ENCODE data around the gene CTSA. TPM values are rescaled to one million over a fixed set of nuclear protein-coding genes. Genes with fewer than 3 reads are reported as not detected.

CTSA gene
- total RNA-seq, 1 experiment from 2014 or later, result 109 TPM

GRCh38 chr20:45892828-45893500 lies 1.8 kb downstream of the CTSA start:
- peaks cover 6 to 21% of the 10 kb centered on the region in 2 experiments; a peak in 3 of 4 replicates for H3K36me3 ChIP-seq (ENCODE audit: control insufficient read depth in 1 of 2, insufficient read depth in 2 of 2, low read length in 2 of 2)
- ATAC-seq (no peak), DNase-seq (ENCODE audit: low read depth, low spot score) (no peak)
- H3K27me3 ChIP-seq (ENCODE audit: insufficient read depth, low read length), result no peaks in the 10 kb centered on the region
- peaks cover 4% of the 10 kb centered on the region; the same call in 1 of the 2 replicates for H3K79me2 ChIP-seq (ENCODE audit: insufficient read depth, low read length)
- H3K4me2 ChIP-seq (ENCODE audit: low read length), result no peak overlapping the region
- POLR2A ChIA-PET, result interaction anchor here (0.9 to 1.1 kb wide), 2 partner anchors 12 to 41 kb away, joined by 3 to 4 read pairs; partner anchors contain the start of gene ZSWIM1
- H3K9me3 ChIP-seq (ENCODE audit: control insufficient read depth in 1 of 2, insufficient read depth in 1 of 2, low read depth in 1 of 2, low read length in 2 of 2), result no peaks in the 10 kb centered on the region
- H3K9ac ChIP-seq (ENCODE audit: low read length), result no peak overlapping the region
- H3K4me3 ChIP-seq (replicated peaks in 1 of 2; ENCODE audit: low read depth in 1 of 2, low read length in 2 of 2), result no peak overlapping the region
- no peaks in the 10 kb centered on the region for H3K9me2 ChIP-seq (ENCODE audit: insufficient read depth)
- RAD21 ChIA-PET (ENCODE audit: low non-redundant PET in 1 of 2, low total read pairs in 2 of 2, uncharacterized antibody in 2 of 2, unreplicated experiment in 2 of 2), result interaction anchor here (0.6 kb wide), 2 partner anchors 93 to 880 kb away, joined by 3 read pairs; no protein-coding TSS in a partner anchor
- TSS peak; percentile 36 for BruUV-seq (replicated peaks)
- no peak for TF ChIP-seq TCF7L2 (IDR thresholded peaks at IDR 0.05; ENCODE audit: borderline replicate concordance, extremely low read depth, insufficient read depth, insufficient read length)
- TF ChIP-seq POLR2A (IDR thresholded peaks at IDR 0.05; ENCODE audit: borderline replicate concordance, extremely low read depth, insufficient read depth, insufficient read length), result no peak
- TF ChIP-seq ZFX (IDR thresholded peaks at IDR 0.05), result no peak
- TF ChIP-seq ELF1 (IDR thresholded peaks at IDR 0.05; ENCODE audit: borderline replicate concordance, low read depth), result no peak
- no peak for TF ChIP-seq ZNF274 (IDR thresholded peaks at IDR 0.05; ENCODE audit: low read depth, low read length)
- TF ChIP-seq EZH2 (IDR thresholded peaks at IDR 0.05), result no peak
- no peak overlapping the region for H3K27ac ChIP-seq (ENCODE audit: low read depth, low read length)
- intact Hi-C loops (cut with micrococcal nuclease), result no loop called here
- no peaks in the 10 kb centered on the region for H4K20me1 ChIP-seq (ENCODE audit: insufficient read depth)
- H2AFZ ChIP-seq (ENCODE audit: low read depth, low read length, poor library complexity, severe bottlenecking), result no peak overlapping the region
- peaks cover 10 to 18% of the 10 kb centered on the region in 2 experiments; a peak in 3 of 4 replicates for H3K4me1 ChIP-seq (ENCODE audit: control insufficient read depth in 1 of 2, insufficient read depth in 2 of 2, low read length in 2 of 2)
- CTCF ChIA-PET, result interaction anchor here (1.5 kb wide), 1 partner anchor 12 kb away, joined by 4 read pairs; no protein-coding TSS in a partner anchor

- intact Hi-C loops (cut with micrococcal nuclease), result no loop called here
- TF ChIP-seq SIN3A (IDR thresholded peaks at IDR 0.05; ENCODE audit: low read depth) (no peak), YY1 (IDR thresholded peaks at IDR 0.05; ENCODE audit: extremely low read depth, insufficient replicate concordance, low read depth, low read length) (no peak), EZH2 (IDR thresholded peaks at IDR 0.05) (no peak), ZNF274 (IDR thresholded peaks at IDR 0.05; ENCODE audit: low read depth, low read length) (no peak), TCF7L2 (IDR thresholded peaks at IDR 0.05; ENCODE audit: borderline replicate concordance, extremely low read depth, insufficient read depth, insufficient read length) (no peak), ZFX (IDR thresholded peaks at IDR 0.05) (no peak), POLR2A (IDR thresholded peaks at IDR 0.05; ENCODE audit: borderline replicate concordance, extremely low read depth, insufficient read depth, insufficient read length) (no peak), POLR2AphosphoS5 (IDR thresholded peaks at IDR 0.05; ENCODE audit: low read depth, low read length) (no peak), EGR1 (IDR thresholded peaks at IDR 0.05; ENCODE audit: low read depth) (no peak), ATF3 (IDR thresholded peaks at IDR 0.05) (no peak), CBX3 (IDR thresholded peaks at IDR 0.05; ENCODE audit: low read depth) (no peak), JUND (IDR thresholded peaks at IDR 0.05) (no peak), MAX (IDR thresholded peaks at IDR 0.05) (no peak), ZBTB33 (IDR thresholded peaks at IDR 0.05; ENCODE audit: extremely low read depth, insufficient replicate concordance, low read length) (no peak)
- Histone ChIP-seq H3K4me3 (replicated peaks in 1 of 2; ENCODE audit: low read depth in 1 of 2, low read length in 2 of 2) (no peak overlapping the region), H3K9me3 (ENCODE audit: control insufficient read depth in 1 of 2, insufficient read depth in 1 of 2, low read depth in 1 of 2, low read length in 2 of 2) (no peaks in the 10 kb centered on the region), H3K27ac (ENCODE audit: low read depth, low read length) (no peak overlapping the region), H3K4me2 (ENCODE audit: low read length) (no peak overlapping the region), H3K27me3 (ENCODE audit: insufficient read depth, low read length) (no peaks in the 10 kb centered on the region), H3K79me2 (ENCODE audit: insufficient read depth, low read length) (peaks cover 4% of the 10 kb centered on the region; the same call in 1 of the 2 replicates), H3K9me2 (ENCODE audit: insufficient read depth) (no peaks in the 10 kb centered on the region), H3K36me3 (ENCODE audit: control insufficient read depth in 1 of 2, insufficient read depth in 2 of 2, low read length in 2 of 2) (peaks cover 6 to 21% of the 10 kb centered on the region in 2 experiments; a peak in 3 of 4 replicates), H2AFZ (ENCODE audit: low read depth, low read length, poor library complexity, severe bottlenecking) (no peak overlapping the region), H3K9ac (ENCODE audit: low read length) (no peak overlapping the region), H3K4me1 (ENCODE audit: control insufficient read depth in 1 of 2, insufficient read depth in 2 of 2, low read length in 2 of 2) (peaks cover 10 to 18% of the 10 kb centered on the region in 2 experiments; a peak in 3 of 4 replicates), H4K20me1 (ENCODE audit: insufficient read depth) (no peaks in the 10 kb centered on the region)
- ATAC-seq (no peak), DNase-seq (ENCODE audit: low read depth, low spot score) (no peak)
- no TSS peak for BruUV-seq (replicated peaks)
- ChIA-PET RAD21 (ENCODE audit: low non-redundant PET in 1 of 2, low total read pairs in 2 of 2, uncharacterized antibody in 2 of 2, unreplicated experiment in 2 of 2) (interaction anchor here in 1 of 2 experiments (0.6 kb wide), 1 partner anchor 881 kb away, joined by 3 read pairs; no protein-coding TSS in a partner anchor), CTCF (no interaction called here), POLR2A (no interaction called here)
Observed at GRCh38 chr20:45893831-45894230, 2.7 kb downstream of the CTSA start.
